Loucy (cell line): ENCODE results near the gene NCAPD2.
"Not testable (repeated sequence)": the region's sequence is repeated elsewhere in the genome, so short reads cannot be mapped to it uniquely, and the experiment has no call there.

Experiments used
- H2AFZ ChIP-seq: fragments of 200-600 bp; sonication (generic); 2 replicates; pipeline ENCODE4 v1.6.0; 2016; ENCODE audit warnings: antibody characterized with exemption, mild to moderate bottlenecking, low read length, moderate library complexity
- H3F3A ChIP-seq: fragments of 200-600 bp; 2 replicates; pipeline ENCODE4 v1.6.0; 2016; ENCODE audit warnings: antibody characterized with exemption, low read depth, mild to moderate bottlenecking
- H3K27me3 ChIP-seq: fragments of 200-600 bp; sonication (generic); 2 replicates; pipeline ENCODE4 v1.6.1; 2014; ENCODE audit warnings: low read length, mild to moderate bottlenecking; ENCODE audit not compliant: insufficient read depth, poor library complexity, severe bottlenecking
- H3K36me3 ChIP-seq: fragments of 200-600 bp; sonication (generic); 2 replicates; pipeline ENCODE4 v1.6.1; 2016; ENCODE audit warnings: low read length; ENCODE audit not compliant: insufficient read depth
- H3K4me1 ChIP-seq: fragments of 200-600 bp; sonication (generic); 2 replicates; pipeline ENCODE4 v1.5.1; 2014; ENCODE audit warnings: low read length, mild to moderate bottlenecking; ENCODE audit not compliant: insufficient read depth, poor library complexity, severe bottlenecking
- H3K4me2 ChIP-seq: fragments of 200-600 bp; sonication (generic); 2 replicates; pipeline ENCODE4 v1.6.0; 2014; ENCODE audit warnings: antibody characterized with exemption, low read length, low read depth, mild to moderate bottlenecking; ENCODE audit not compliant: poor library complexity, severe bottlenecking
- H3K4me3 ChIP-seq: fragments of 200-600 bp; sonication (generic); 2 replicates; pipeline ENCODE4 v1.5.1; 2014; ENCODE audit warnings: low read length, mild to moderate bottlenecking, mixed read lengths; ENCODE audit not compliant: poor library complexity, severe bottlenecking
- H3K79me2 ChIP-seq: fragments of 200-600 bp; sonication (generic); 2 replicates; pipeline ENCODE4 v1.6.1; 2014; ENCODE audit warnings: low read length; ENCODE audit not compliant: insufficient read depth
- H3K9ac ChIP-seq: fragments of 200-600 bp; sonication (generic); 2 replicates; pipeline ENCODE4 v1.6.0; 2014; ENCODE audit warnings: mild to moderate bottlenecking, low read depth, low read length, moderate library complexity; ENCODE audit not compliant: poor library complexity, severe bottlenecking
- H3K9me2 ChIP-seq: fragments of 200-600 bp; sonication (generic); replicated peaks from 2 replicates; pipeline ENCODE4 v1.6.1; 2016; ENCODE audit warnings: low read depth, low read length, mixed read lengths
- H3K9me3 ChIP-seq: fragments of 200-600 bp; sonication (generic); 2 replicates; pipeline ENCODE4 v1.6.1; 2014; ENCODE audit warnings: mild to moderate bottlenecking, antibody characterized with exemption, low read length, low read depth; ENCODE audit not compliant: insufficient read depth
- H4K20me1 ChIP-seq: fragments of 200-600 bp; sonication (generic); 2 replicates; pipeline ENCODE4 v1.6.0; 2014; ENCODE audit warnings: antibody characterized with exemption, low read length, mild to moderate bottlenecking; ENCODE audit not compliant: insufficient read depth, poor library complexity, severe bottlenecking
- CTCF ChIP-seq: fragments of 200-600 bp; sonication (generic); conservative IDR thresholded peaks from 2 replicates; pipeline ENCODE4 v1.5.1; 2014; ENCODE audit warnings: mild to moderate bottlenecking, antibody characterized with exemption, low read length
- EZH2phosphoT487 ChIP-seq: fragments of 200-600 bp; IDR thresholded peaks from 2 replicates; pipeline ENCODE4 v1.6.1; 2018; ENCODE audit warnings: antibody characterized with exemption, mild to moderate bottlenecking, moderate library complexity, borderline replicate concordance

Gene NCAPD2

GRCh38 chr12:6536894-6537579 is 43.1 kb downstream of the NCAPD2 start:
- Histone ChIP-seq H3K36me3 (peaks cover 53% of the 10 kb centered on the region), H3K9me2 (no peaks in the 10 kb centered on the region), H3K4me3 (peak overlapping the region; percentile 86), H3K4me1 (peaks cover 30% of the 10 kb centered on the region), H3F3A (peaks cover 21% of the 10 kb centered on the region; the same call in 1 of the 2 replicates), H3K79me2 (peaks cover 58% of the 10 kb centered on the region), H4K20me1 (peaks cover 50% of the 10 kb centered on the region), H3K9me3 (no peaks in the 10 kb centered on the region), H2AFZ (no peak overlapping the region), H3K4me2 (peak overlapping the region; percentile 99), H3K27me3 (peaks cover 10% of the 10 kb centered on the region), H3K9ac (peak overlapping the region; percentile 100)
- TF ChIP-seq EZH2phosphoT487 (no peak), CTCF (no peak)

- peaks cover 10% of the 10 kb centered on the region for H3K27me3 ChIP-seq
- H4K20me1 ChIP-seq: peaks cover 43% of the 10 kb centered on the region
- H2AFZ ChIP-seq, H3K9me3 ChIP-seq, H3K9ac ChIP-seq, H3K9me2 ChIP-seq: not testable (repeated sequence)
- peak; percentile 79 for TF ChIP-seq CTCF
- peaks cover 22% of the 10 kb centered on the region for H3K4me1 ChIP-seq
- H3K36me3 ChIP-seq: peaks cover 53% of the 10 kb centered on the region
- peaks cover 21% of the 10 kb centered on the region; the same call in 1 of the 2 replicates for H3F3A ChIP-seq
- peak overlapping the region; percentile 86 for H3K4me3 ChIP-seq
- H3K4me2 ChIP-seq: peak overlapping the region; percentile 99
- peaks cover 50% of the 10 kb centered on the region for H3K79me2 ChIP-seq
Observed at GRCh38 chr12:6537580-6538419, 43.9 kb downstream of the NCAPD2 start.

GRCh38 chr12:6538420-6539313 is 44.8 kb downstream of the NCAPD2 start:
- Histone ChIP-seq H3K9me2 (no peaks in the 10 kb centered on the region), H3K9ac (no peak overlapping the region), H3K79me2 (peaks cover 42% of the 10 kb centered on the region), H3F3A (peaks cover 21% of the 10 kb centered on the region; the same call in 1 of the 2 replicates), H3K27me3 (peaks cover 10% of the 10 kb centered on the region), H4K20me1 (peaks cover 43% of the 10 kb centered on the region), H3K4me3 (no peak overlapping the region), H2AFZ (no peak overlapping the region), H3K4me1 (peaks cover 20% of the 10 kb centered on the region), H3K36me3 (peaks cover 53% of the 10 kb centered on the region), H3K9me3 (no peaks in the 10 kb centered on the region), H3K4me2 (peak overlapping the region; percentile 22)
- TF ChIP-seq EZH2phosphoT487: no peak
- TF ChIP-seq CTCF: no peak
